ENCODE measurements around the gene MYL11.

The MYL11 gene

DNA sequence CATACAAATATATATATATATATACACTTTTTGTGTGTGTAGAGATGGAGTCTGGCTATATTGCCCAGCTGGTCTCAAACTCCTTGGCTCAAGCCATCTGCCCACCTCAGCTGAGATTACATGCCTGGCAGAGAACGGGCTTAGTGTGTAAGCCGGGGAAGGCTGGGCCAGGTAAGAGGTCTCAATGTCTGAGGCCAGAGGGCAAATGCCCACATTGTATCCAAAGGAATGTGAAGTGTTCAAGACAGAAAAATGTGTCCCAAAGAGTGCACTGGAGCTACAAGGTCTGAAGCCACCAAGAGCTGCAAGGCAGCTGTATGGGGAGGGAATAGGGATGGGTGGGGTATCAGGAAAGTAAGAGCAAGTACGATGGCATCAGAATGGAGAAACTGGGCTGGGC lies 28.3 kb upstream of the MYL11 start:
- no peaks in the 10 kb centered on the region for H3K9me3 ChIP-seq (replicated peaks; ENCODE audit: insufficient read depth, low read length)
- H3K9me2 ChIP-seq (replicated peaks; ENCODE audit: insufficient read depth, low read length): no peaks in the 10 kb centered on the region
- TF ChIP-seq EZH2 (optimal IDR thresholded peaks at IDR 0.05; ENCODE audit: low read depth, low read length) (no peak), EZH2phosphoT487 (IDR thresholded peaks at IDR 0.05; ENCODE audit: low read length) (no peak)
- TF ChIP-seq, protein P1, sequence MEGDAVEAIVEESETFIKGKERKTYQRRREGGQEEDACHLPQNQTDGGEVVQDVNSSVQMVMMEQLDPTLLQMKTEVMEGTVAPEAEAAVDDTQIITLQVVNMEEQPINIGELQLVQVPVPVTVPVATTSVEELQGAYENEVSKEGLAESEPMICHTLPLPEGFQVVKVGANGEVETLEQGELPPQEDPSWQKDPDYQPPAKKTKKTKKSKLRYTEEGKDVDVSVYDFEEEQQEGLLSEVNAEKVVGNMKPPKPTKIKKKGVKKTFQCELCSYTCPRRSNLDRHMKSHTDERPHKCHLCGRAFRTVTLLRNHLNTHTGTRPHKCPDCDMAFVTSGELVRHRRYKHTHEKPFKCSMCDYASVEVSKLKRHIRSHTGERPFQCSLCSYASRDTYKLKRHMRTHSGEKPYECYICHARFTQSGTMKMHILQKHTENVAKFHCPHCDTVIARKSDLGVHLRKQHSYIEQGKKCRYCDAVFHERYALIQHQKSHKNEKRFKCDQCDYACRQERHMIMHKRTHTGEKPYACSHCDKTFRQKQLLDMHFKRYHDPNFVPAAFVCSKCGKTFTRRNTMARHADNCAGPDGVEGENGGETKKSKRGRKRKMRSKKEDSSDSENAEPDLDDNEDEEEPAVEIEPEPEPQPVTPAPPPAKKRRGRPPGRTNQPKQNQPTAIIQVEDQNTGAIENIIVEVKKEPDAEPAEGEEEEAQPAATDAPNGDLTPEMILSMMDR (IDR thresholded peaks at IDR 0.05; ENCODE audit: low read length): no peak
- no peak overlapping the region for H2AFZ ChIP-seq (ENCODE audit: low read length)
- H3K36me3 ChIP-seq (replicated peaks; ENCODE audit: insufficient read depth, low read length): no peaks in the 10 kb centered on the region
- no peak for DNase-seq
- 0 out of 2 replicates have a peak, but pooled peaks cover 6% of the 10 kb centered on the region for H3K79me2 ChIP-seq (ENCODE audit: low read length)
- no peaks in the 10 kb centered on the region for H3K27me3 ChIP-seq (replicated peaks; ENCODE audit: insufficient read depth, low read length)
- peaks cover 21% of the 10 kb centered on the region for H3K4me1 ChIP-seq (ENCODE audit: low read length)
- H4K20me1 ChIP-seq (ENCODE audit: insufficient read depth, low read length): no peaks in the 10 kb centered on the region
- H3K9ac ChIP-seq (ENCODE audit: low read length): no peak overlapping the region
- no peak overlapping the region for H3K27ac ChIP-seq (ENCODE audit: low read length)
- H3F3A ChIP-seq (ENCODE audit: insufficient read depth, low read length): peaks cover 8% of the 10 kb centered on the region; the same call in 1 of the 2 replicates
- H3K4me3 ChIP-seq (ENCODE audit: low read length): no peak overlapping the region
- no peak overlapping the region for H3K4me2 ChIP-seq (ENCODE audit: low read depth, low read length)

DNA sequence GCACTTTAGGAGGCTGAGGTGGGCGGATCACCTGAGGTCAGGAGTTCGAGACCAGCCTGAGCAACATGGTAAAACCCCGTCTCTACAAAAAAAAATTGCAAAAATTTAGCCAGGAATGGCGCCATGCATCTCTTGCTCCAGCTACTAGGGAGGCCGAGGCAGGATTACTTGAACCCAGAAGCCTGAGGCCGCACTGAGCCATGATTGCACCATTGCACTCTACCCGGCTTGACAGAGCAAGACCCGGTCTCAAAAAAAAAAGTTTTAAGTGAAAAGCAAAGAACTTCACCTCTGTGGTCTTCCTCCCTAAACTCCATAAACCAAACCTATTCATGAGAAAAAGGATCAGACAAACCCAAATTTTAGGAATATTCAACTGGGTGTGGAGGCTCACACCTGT lies 26.5 kb upstream of the MYL11 start:
- Histone ChIP-seq H3F3A (ENCODE audit: insufficient read depth, low read length) (peaks cover 2% of the 10 kb centered on the region; the same call in 1 of the 2 replicates), H2AFZ (ENCODE audit: low read length) (no peak overlapping the region), H3K27ac (ENCODE audit: low read length) (no peak overlapping the region), H3K4me2 (ENCODE audit: low read depth, low read length) (no peak overlapping the region), H3K4me3 (ENCODE audit: low read length) (no peak overlapping the region), H3K9ac (ENCODE audit: low read length) (no peak overlapping the region), H3K27me3 (replicated peaks; ENCODE audit: insufficient read depth, low read length) (no peaks in the 10 kb centered on the region), H3K79me2 (ENCODE audit: low read length) (peaks cover 14% of the 10 kb centered on the region), H3K4me1 (ENCODE audit: low read length) (peaks cover 12% of the 10 kb centered on the region), H3K36me3 (replicated peaks; ENCODE audit: insufficient read depth, low read length) (peaks cover 2% of the 10 kb centered on the region; the same call in 1 of the 2 replicates), H3K9me2 (replicated peaks; ENCODE audit: insufficient read depth, low read length) (no peaks in the 10 kb centered on the region), H4K20me1 (ENCODE audit: insufficient read depth, low read length) (no peaks in the 10 kb centered on the region), H3K9me3 (replicated peaks; ENCODE audit: insufficient read depth, low read length) (no peaks in the 10 kb centered on the region)
- no peak for DNase-seq
- TF ChIP-seq EZH2 (optimal IDR thresholded peaks at IDR 0.05; ENCODE audit: low read depth, low read length): no peak
- TF ChIP-seq EZH2phosphoT487 (IDR thresholded peaks at IDR 0.05; ENCODE audit: low read length): no peak
- TF ChIP-seq, protein P1 (IDR thresholded peaks at IDR 0.05; ENCODE audit: low read length): no peak

DNA sequence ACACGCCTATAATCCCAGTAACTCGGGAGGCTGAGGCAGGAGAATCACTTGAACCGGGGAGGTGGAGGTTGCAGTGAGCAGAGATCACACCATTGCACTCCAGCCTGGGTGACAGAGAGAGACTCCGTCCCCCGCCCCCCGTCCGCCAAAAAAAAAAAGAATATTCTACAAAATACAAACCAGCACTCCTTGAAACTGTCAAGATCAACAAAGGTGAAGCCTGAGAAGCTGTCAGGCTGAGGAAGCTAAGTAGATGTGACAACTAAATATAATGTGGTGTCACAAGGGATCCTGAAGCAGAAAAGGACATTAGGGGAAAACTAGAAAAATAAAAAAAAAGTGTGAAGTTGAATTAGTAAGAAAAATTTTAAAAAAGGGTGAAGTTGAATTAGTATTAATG lies 25.7 kb upstream of the MYL11 start:
- H4K20me1 ChIP-seq (ENCODE audit: insufficient read depth, low read length): no peaks in the 10 kb centered on the region
- H3K4me1 ChIP-seq (ENCODE audit: low read length): peaks cover 12% of the 10 kb centered on the region
- H3K9me2 ChIP-seq (replicated peaks; ENCODE audit: insufficient read depth, low read length): no peaks in the 10 kb centered on the region
- H3K36me3 ChIP-seq (replicated peaks; ENCODE audit: insufficient read depth, low read length): peaks cover 2% of the 10 kb centered on the region; the same call in 1 of the 2 replicates
- DNase-seq: no peak
- H3K27me3 ChIP-seq (replicated peaks; ENCODE audit: insufficient read depth, low read length): no peaks in the 10 kb centered on the region
- no peaks in the 10 kb centered on the region for H3F3A ChIP-seq (ENCODE audit: insufficient read depth, low read length)
- H3K9me3 ChIP-seq (replicated peaks; ENCODE audit: insufficient read depth, low read length): no peaks in the 10 kb centered on the region
- H2AFZ ChIP-seq (ENCODE audit: low read length): no peak overlapping the region
- peaks cover 22% of the 10 kb centered on the region for H3K79me2 ChIP-seq (ENCODE audit: low read length)
- no peak overlapping the region for H3K4me3 ChIP-seq (ENCODE audit: low read length)
- H3K27ac ChIP-seq (ENCODE audit: low read length): no peak overlapping the region
- no peak overlapping the region for H3K4me2 ChIP-seq (ENCODE audit: low read depth, low read length)
- no peak overlapping the region for H3K9ac ChIP-seq (ENCODE audit: low read length)
- no peak for TF ChIP-seq EZH2 (optimal IDR thresholded peaks at IDR 0.05; ENCODE audit: low read depth, low read length)
- TF ChIP-seq EZH2phosphoT487 (IDR thresholded peaks at IDR 0.05; ENCODE audit: low read length): no peak
- TF ChIP-seq, protein P1 (IDR thresholded peaks at IDR 0.05; ENCODE audit: low read length): no peak
